NOMO-1 treated with dmso at 0.1 percent for 144 hours (cell line): ENCODE results near the gene GSTM2.

ENCODE experiments used
- DNase-seq: peaks from one replicate; lab custom pipeline; 2025; ENCODE audit not compliant: unreplicated experiment; lab: John Stamatoyannopoulos, UW

GSTM2 gene

GRCh38 chr1:109667452-109668122 lies at the start of gene GSTM2:
TSS of gene GSTM2 (plus strand) at chr1:109668057. CDS start at chr1:109668116, 59 bp downstream.
- peak; percentile 59 for DNase-seq

DNA sequence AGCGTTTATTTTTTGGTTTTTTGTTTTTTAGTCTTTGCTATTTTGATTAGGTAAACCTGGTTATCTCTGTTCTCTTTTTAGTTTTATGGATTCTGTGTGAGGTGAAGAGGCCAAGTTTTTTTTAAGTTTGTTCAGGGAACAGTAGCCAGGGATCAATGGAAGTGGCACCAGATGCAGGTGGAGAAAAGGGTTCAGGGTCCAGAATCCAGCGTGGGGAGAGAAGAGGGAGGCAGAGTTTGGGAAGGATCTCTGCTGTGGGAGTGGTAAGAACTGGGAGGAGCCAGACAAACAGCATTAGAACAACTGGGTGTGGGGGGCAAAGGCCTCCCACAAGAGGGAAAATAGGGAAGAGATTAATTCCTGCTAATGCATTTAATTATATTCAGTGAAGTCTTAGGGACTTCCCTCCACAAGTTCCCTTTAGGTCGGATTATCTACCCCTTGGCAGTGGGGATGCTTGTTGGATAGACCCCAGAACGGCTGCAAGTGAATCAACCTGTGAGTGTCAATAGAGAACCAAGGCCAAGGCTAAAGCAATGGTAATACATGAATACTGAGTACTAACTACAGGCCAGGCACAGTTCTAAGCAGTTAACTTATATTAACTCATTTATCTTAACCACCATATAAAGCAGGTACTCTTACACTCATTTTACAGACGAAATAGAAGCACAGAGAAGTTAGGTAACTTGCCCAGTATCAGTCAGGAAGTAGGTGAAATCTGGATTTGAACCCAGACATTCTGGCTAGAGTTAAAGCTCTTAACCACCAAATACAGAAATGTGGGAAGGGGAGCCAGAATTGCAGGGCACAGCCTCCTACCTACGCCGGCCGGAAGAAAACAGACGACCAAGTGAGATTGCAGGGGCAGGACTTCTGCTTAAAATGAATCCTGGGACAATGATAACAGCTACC lies 48.9 kb upstream of the GSTM2 start:
- DNase-seq = no peak

- peak; percentile 57 for DNase-seq
Measured at GRCh38 chr1:109619576-109620400, 48.1 kb upstream of the GSTM2 start, which contains the start of the genes AMPD2 and GNAT2. TSS of gene AMPD2 (plus strand) at chr1:109619837. CDS start at chr1:109621176, 1,339 bp downstream. TSS of gene GNAT2 (minus strand) at chr1:109619616. CDS start at chr1:109612870, 6,746 bp downstream.

DNA sequence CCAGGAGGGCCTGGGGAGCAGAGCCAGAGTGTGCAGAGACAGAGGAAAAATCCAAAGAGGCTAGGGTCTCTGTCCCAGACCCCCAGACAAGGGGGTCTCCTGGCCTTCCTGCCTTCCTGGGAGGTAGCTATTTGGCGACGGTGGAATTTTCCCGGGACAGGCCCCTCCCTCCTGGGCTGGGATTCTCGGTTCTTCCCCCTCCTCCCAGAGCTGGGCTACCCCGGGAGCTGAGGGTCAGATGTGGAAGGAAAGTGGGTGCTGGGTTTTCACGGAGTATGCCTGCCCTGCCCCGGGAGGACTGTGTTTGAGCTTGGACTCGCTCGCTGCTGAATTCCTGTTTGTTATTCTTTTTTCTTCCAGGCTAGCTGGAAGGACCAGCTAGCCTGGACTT lies 47.5 kb upstream of the GSTM2 start:
- DNase-seq = no peak

DNA sequence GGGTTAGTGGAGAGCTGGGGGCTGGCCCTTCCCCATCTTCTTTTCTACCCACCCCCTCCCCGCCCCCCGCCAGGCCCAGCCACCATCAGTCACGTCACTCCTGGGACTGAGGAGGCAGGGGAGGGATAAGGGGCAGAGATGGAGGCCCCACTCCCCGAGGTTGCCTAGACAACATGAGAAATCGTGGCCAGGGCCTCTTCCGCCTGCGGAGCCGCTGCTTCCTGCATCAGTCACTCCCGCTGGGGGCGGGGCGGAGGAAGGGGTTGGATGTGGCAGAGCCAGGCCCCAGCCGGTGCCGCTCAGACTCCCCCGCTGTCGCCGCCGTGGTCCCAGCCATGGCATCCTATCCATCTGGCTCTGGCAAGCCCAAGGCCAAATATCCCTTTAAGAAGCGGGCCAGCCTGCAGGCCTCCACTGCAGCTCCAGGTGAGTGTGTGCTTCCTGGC lies 47.0 kb upstream of the GSTM2 start:
- peak; percentile 92 for DNase-seq

GRCh38 chr1:109621379-109622136 lies 46.3 kb upstream of the GSTM2 start:
- DNase-seq = no peak

GRCh38 chr1:109622137-109622892 lies 45.5 kb upstream of the GSTM2 start:
- DNase-seq = no peak

DNA sequence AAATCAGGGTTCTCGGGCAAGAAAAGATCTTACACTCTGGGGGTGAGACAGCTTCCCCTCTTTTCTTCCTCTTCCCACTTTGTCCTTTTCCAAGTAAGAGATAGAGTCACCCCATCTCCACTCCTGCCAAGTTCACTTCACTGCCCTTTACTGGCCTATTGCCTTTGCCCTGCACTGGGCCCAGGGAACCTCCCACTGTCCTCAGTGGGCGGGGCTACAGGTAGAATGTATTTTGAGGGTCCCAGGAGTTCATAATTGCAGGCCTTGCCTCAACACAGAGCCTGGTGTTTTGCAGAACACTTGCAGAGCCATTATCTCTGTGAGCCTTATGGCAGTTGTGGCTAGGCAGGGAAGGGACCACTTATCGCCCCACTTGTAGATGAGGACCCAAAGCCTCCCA lies 45.0 kb upstream of the GSTM2 start:
- DNase-seq = no peak

DNA sequence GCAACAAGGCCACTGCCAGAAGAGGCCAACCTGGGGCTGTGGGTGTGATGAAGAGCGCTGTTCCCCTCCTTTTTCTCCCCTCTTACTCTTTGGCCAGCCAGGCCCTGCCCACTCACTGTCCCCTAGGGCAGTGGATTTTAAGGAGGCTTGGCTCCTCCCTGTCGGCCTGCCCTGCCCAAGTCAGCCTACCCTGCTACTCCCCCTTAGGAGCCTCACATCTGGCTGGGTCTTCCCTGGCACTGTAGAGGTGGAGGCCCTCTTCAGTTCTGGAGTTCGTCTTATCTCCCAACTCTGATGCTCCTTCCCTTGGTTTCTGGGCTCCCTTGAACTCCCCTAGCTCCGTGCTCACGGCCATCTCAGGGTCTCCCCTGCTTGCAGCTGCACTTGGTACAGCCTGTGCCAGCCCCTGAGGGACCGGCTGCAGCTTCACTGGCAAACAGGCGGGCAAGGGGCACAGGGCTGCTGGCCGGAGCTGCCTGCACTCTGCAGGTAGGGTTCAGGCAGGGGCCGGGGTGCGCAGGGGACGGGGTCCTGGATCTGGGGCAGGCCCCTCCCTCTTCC lies 44.2 kb upstream of the GSTM2 start:
- no peak for DNase-seq

- DNase-seq = no peak
Measured at GRCh38 chr1:109624201-109625010, 43.5 kb upstream of the GSTM2 start.

DNA sequence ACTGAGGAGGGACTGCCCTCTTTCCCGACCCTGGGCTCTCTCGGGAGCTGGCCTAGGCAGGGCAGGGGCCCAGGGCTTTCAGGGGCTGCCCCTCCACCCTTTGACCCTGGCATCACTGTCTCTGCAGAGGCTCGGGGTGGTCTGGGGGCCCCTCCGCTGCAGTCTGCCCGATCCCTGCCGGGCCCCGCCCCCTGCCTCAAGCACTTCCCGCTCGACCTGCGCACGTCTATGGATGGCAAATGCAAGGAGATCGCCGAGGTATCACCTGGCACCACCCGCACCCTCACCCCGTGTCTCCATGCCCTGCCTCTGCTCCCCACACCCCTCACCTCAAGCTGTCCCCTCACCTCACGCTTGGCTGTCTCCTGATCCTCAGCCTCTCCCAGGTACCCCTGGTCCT lies 42.7 kb upstream of the GSTM2 start:
- DNase-seq = no peak

GRCh38 chr1:109625601-109626560 lies 42.0 kb upstream of the GSTM2 start:
- no peak for DNase-seq

- DNase-seq = no peak
Measured at GRCh38 chr1:109626682-109627408, 41.0 kb upstream of the GSTM2 start.

DNA sequence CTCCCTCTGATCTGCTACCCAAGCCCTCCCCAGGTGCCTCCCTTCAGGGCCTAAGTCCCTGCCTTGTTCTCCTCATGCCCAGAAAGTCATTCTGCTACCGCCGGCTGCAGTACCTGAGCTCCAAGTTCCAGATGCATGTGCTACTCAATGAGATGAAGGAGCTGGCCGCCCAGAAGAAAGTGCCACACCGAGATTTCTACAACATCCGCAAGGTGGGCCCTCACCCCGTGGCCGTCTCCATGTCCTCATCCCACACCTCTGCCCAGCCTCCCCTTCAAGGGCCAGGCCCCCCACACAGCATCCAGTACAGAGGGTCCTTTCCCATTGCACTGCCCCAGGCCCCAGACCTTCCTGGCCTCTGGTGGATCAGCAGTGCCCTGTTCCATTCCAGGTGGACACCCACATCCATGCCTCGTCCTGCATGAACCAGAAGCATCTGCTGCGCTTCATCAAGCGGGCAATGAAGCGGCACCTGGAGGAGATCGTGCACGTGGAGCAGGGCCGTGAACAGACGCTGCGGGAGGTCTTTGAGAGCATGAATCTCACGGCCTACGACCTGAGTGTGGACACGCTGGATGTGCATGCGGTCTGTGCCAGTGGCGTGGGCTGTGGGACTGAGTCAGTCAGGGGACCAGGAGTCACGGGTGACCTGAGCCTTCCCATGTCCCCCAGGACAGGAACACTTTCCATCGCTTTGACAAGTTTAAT lies 40.0 kb upstream of the GSTM2 start:
- DNase-seq = no peak

- DNase-seq = no peak
Measured at GRCh38 chr1:109628540-109629321, 39.1 kb upstream of the GSTM2 start.
